Nephron progenitor cell (in vitro differentiated cells): Measurements from ENCODE around the gene RP2.

ENCODE experiments used
- DNase-seq: peaks from one replicate; pipeline ENCODE4 v3.0.0; 2021
- H3K27ac Mint-ChIP-seq: 2 replicates; pipeline ENCODE4 v1.8.0; 2021; ENCODE audit warnings: mild to moderate bottlenecking, moderate library complexity, mixed read lengths
- H3K27me3 Mint-ChIP-seq: 2 replicates; pipeline ENCODE4 v1.8.0; 2021; ENCODE audit warnings: mild to moderate bottlenecking, low read depth, mixed read lengths; ENCODE audit not compliant: poor library complexity
- H3K36me3 Mint-ChIP-seq: 2 replicates; pipeline ENCODE4 v1.8.0; 2021; ENCODE audit warnings: low read depth, mixed read lengths
- H3K4me1 Mint-ChIP-seq: 2 replicates; pipeline ENCODE4 v1.8.0; 2021; ENCODE audit warnings: mixed read lengths
- H3K4me3 Mint-ChIP-seq: 2 replicates; pipeline ENCODE4 v1.8.0; 2021; ENCODE audit warnings: mild to moderate bottlenecking, moderate library complexity, mixed read lengths
- H3K9me3 Mint-ChIP-seq: 2 replicates; pipeline ENCODE4 v1.8.0; 2021; ENCODE audit warnings: mild to moderate bottlenecking, moderate library complexity, mixed read lengths
- TF ChIP-seq, protein P1 (sequence below): fragments of 200-600 bp; sonication (generic); IDR thresholded peaks from 2 replicates; pipeline ENCODE4 v1.5.0; 2021; ENCODE audit warnings: antibody characterized with exemption

RP2 gene

GRCh38 chrX:46819136-46819535, 17.7 kb upstream of the RP2 start:
- Mint-ChIP-seq H3K27ac (no peak overlapping the region), H3K36me3 (no peaks in the 10 kb centered on the region), H3K27me3 (peaks cover 3% of the 10 kb centered on the region), H3K4me1 (peaks cover 5% of the 10 kb centered on the region), H3K4me3 (no peak overlapping the region), H3K9me3 (peaks cover 54% of the 10 kb centered on the region)
- DNase-seq = no peak
- TF ChIP-seq, protein P1, sequence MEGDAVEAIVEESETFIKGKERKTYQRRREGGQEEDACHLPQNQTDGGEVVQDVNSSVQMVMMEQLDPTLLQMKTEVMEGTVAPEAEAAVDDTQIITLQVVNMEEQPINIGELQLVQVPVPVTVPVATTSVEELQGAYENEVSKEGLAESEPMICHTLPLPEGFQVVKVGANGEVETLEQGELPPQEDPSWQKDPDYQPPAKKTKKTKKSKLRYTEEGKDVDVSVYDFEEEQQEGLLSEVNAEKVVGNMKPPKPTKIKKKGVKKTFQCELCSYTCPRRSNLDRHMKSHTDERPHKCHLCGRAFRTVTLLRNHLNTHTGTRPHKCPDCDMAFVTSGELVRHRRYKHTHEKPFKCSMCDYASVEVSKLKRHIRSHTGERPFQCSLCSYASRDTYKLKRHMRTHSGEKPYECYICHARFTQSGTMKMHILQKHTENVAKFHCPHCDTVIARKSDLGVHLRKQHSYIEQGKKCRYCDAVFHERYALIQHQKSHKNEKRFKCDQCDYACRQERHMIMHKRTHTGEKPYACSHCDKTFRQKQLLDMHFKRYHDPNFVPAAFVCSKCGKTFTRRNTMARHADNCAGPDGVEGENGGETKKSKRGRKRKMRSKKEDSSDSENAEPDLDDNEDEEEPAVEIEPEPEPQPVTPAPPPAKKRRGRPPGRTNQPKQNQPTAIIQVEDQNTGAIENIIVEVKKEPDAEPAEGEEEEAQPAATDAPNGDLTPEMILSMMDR = no peak

GRCh38 chrX:46820391-46821100, 16.3 kb upstream of the RP2 start:
- Mint-ChIP-seq H3K4me1 (peaks cover 5% of the 10 kb centered on the region), H3K27me3 (peaks cover 3% of the 10 kb centered on the region), H3K36me3 (no peaks in the 10 kb centered on the region), H3K9me3 (peaks cover 53% of the 10 kb centered on the region), H3K4me3 (no peak overlapping the region), H3K27ac (no peak overlapping the region)
- DNase-seq = no peak
- TF ChIP-seq, protein P1 = no peak

GRCh38 chrX:46823481-46823880, 13.4 kb upstream of the RP2 start:
- peak overlapping the region; percentile 44 for H3K27ac Mint-ChIP-seq

GRCh38 chrX:46831765-46832327, 5.0 kb upstream of the RP2 start:
- no peak overlapping the region for H3K4me3 Mint-ChIP-seq
- no peaks in the 10 kb centered on the region for H3K4me1 Mint-ChIP-seq
- no peak overlapping the region for H3K27ac Mint-ChIP-seq
- no peak for DNase-seq
- H3K36me3 Mint-ChIP-seq = no peaks in the 10 kb centered on the region
- H3K27me3 Mint-ChIP-seq = peaks cover 10% of the 10 kb centered on the region
- TF ChIP-seq, protein P1 = no peak
- peaks cover 44% of the 10 kb centered on the region for H3K9me3 Mint-ChIP-seq

More at GRCh38 chrX:46823481-46823880, 13.4 kb upstream of the RP2 start:
- no peaks in the 10 kb centered on the region for H3K36me3 Mint-ChIP-seq
- DNase-seq = no peak
- no peak overlapping the region for H3K4me3 Mint-ChIP-seq
- TF ChIP-seq, protein P1 = no peak
- peaks cover 63% of the 10 kb centered on the region for H3K9me3 Mint-ChIP-seq
- H3K27me3 Mint-ChIP-seq = no peaks in the 10 kb centered on the region
- peaks cover 5% of the 10 kb centered on the region for H3K4me1 Mint-ChIP-seq

- Mint-ChIP-seq H3K9me3 (peaks cover 30% of the 10 kb centered on the region), H3K4me1 (peaks cover 4% of the 10 kb centered on the region), H3K27me3 (peaks cover 2% of the 10 kb centered on the region), H3K36me3 (peaks cover 8% of the 10 kb centered on the region), H3K4me3 (peak overlapping the region; percentile 98), H3K27ac (peak overlapping the region; percentile 99)
- TF ChIP-seq, protein P1 = no peak
- DNase-seq = no peak
Measured at GRCh38 chrX:46837558-46838485, 979 bp downstream of the RP2 start.
